WERI-Rb-1 (cell line): ENCODE results near the gene ME3.

Experiments used
- DNase-seq: peaks from one replicate; pipeline ENCODE4 v3.0.0-alpha.2; 2020
- H3K27ac ChIP-seq: fragments of 250-450 bp; sonication (Bioruptor Pico); 2 replicates; pipeline ENCODE4 v1.5.1; 2020; ENCODE audit warnings: mild to moderate bottlenecking, moderate library complexity
- H3K27me3 ChIP-seq: fragments of 250-450 bp; sonication (Bioruptor Pico); 2 replicates; pipeline ENCODE4 v1.5.1; 2021; ENCODE audit warnings: mild to moderate bottlenecking, low read depth, moderate library complexity; ENCODE audit not compliant: insufficient read depth, severe bottlenecking
- H3K36me3 ChIP-seq: fragments of 250-450 bp; sonication (Bioruptor Pico); 2 replicates; pipeline ENCODE4 v1.5.1; 2020; ENCODE audit warnings: mild to moderate bottlenecking, moderate library complexity
- H3K4me3 ChIP-seq: 2 replicates; pipeline ENCODE4 v1.5.1; 2011; ENCODE audit warnings: low read depth, mild to moderate bottlenecking, control low read depth, low read length
- H3K9me3 ChIP-seq: fragments of 250-450 bp; sonication (Bioruptor Pico); 2 replicates; pipeline ENCODE4 v1.5.1; 2021; ENCODE audit warnings: mild to moderate bottlenecking, moderate library complexity; ENCODE audit not compliant: severe bottlenecking
- TF ChIP-seq, protein P1 (sequence below): IDR thresholded peaks from 2 replicates; pipeline ENCODE4 v1.5.1; 2011; ENCODE audit warnings: low read depth, mild to moderate bottlenecking, control low read depth, inconsistent platforms, low read length

ME3 gene

DNA sequence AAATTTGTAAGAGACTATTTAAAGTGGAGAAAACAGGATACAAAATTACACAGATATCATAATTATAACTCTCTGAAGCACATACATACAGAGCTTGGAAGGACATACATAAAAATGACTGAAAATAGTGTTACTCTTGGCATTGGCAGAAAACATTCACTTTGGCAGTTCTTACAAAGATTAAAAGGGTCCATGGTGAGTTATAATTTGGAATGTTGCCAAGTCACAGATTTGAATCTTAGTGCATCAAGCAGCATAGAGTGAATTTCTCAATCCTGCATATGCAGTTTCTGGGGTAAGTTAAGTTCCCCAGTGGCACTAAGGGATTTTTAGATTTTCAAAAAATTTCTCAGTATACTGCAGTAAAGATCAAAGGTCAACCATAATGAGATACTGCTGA lies 181.8 kb downstream of the ME3 start:
- TF ChIP-seq, protein P1, sequence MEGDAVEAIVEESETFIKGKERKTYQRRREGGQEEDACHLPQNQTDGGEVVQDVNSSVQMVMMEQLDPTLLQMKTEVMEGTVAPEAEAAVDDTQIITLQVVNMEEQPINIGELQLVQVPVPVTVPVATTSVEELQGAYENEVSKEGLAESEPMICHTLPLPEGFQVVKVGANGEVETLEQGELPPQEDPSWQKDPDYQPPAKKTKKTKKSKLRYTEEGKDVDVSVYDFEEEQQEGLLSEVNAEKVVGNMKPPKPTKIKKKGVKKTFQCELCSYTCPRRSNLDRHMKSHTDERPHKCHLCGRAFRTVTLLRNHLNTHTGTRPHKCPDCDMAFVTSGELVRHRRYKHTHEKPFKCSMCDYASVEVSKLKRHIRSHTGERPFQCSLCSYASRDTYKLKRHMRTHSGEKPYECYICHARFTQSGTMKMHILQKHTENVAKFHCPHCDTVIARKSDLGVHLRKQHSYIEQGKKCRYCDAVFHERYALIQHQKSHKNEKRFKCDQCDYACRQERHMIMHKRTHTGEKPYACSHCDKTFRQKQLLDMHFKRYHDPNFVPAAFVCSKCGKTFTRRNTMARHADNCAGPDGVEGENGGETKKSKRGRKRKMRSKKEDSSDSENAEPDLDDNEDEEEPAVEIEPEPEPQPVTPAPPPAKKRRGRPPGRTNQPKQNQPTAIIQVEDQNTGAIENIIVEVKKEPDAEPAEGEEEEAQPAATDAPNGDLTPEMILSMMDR, result no peak
- Histone ChIP-seq H3K36me3 (peaks cover 16% of the 10 kb centered on the region), H3K27me3 (no peaks in the 10 kb centered on the region), H3K4me3 (no peak overlapping the region), H3K27ac (no peak overlapping the region), H3K9me3 (no peaks in the 10 kb centered on the region)
- no peak for DNase-seq

DNA sequence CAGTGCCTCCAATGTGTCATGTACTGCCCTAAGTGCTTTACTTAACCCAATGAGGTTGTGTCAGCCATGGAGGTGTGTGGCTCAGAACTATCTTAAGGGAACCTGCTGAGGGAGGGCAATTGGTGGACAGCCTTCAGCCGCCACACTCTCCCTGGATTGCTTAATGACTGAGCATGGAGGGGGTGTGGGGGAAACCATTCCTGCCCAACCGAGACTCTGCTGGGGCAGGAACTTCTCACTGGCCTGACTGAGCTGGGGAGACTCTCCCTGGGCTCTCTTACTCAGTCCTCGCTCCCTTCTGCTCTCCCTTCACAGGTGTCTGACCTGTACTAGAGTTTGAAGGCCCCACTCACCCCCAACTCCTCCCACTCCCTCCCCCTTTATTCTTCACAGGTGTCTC lies 183.0 kb downstream of the ME3 start:
- no peak for DNase-seq
- Histone ChIP-seq H3K27ac (no peak overlapping the region), H3K36me3 (peaks cover 9% of the 10 kb centered on the region; the same call in 1 of the 2 replicates), H3K4me3 (no peak overlapping the region), H3K9me3 (no peaks in the 10 kb centered on the region), H3K27me3 (no peaks in the 10 kb centered on the region)
- TF ChIP-seq, protein P1, result no peak

DNA sequence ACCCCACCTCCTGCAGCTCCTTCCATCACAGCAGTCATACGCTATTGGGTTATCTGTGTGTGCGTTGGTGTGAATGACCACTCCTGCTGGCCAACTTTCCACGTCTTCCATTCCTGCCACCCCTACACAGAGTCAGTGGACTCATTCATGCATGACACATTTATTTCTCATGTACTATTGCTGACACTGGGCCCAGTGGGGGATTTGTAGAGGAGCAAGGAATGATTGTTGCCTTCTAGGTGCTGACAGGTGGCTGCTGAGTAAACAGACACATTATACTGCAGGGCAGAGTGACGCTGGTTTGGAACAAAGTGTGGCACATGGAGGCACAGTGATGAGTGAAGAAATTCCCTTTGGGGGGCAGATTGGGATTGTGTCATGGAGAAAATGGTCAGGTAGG lies 183.9 kb downstream of the ME3 start:
- TF ChIP-seq, protein P1, result no peak
- no peak overlapping the region for H3K27ac ChIP-seq
- DNase-seq, result no peak
- no peak overlapping the region for H3K4me3 ChIP-seq
- no peaks in the 10 kb centered on the region for H3K27me3 ChIP-seq
- H3K9me3 ChIP-seq, result no peaks in the 10 kb centered on the region
- peaks cover 9% of the 10 kb centered on the region; the same call in 1 of the 2 replicates for H3K36me3 ChIP-seq

DNA sequence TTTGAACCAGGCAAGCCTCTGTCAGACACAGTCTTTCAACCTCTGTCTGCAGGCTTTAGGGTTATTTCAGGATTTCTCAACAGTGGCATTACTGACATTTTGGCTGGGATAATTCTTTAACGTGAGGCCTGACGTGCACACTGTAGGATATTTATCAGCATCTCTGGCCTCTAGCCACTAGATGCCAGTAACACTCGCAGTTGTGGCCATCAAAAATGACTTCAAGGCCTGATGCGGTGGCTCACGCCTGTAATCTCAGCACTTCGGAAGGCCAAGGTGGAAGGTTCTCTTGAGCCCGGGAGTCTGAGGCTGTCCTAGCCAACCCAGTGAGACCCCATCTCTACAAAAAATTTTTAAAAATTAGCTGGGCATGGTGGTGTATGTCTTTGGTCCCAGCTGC lies 184.7 kb downstream of the ME3 start:
- Histone ChIP-seq H3K27ac (no peak overlapping the region), H3K36me3 (peaks cover 4% of the 10 kb centered on the region; the same call in 1 of the 2 replicates), H3K27me3 (no peaks in the 10 kb centered on the region), H3K4me3 (no peak overlapping the region), H3K9me3 (no peaks in the 10 kb centered on the region)
- DNase-seq, result no peak
- TF ChIP-seq, protein P1, result 0 out of 2 replicates have a peak, but pooled peaks have one; percentile 5

DNA sequence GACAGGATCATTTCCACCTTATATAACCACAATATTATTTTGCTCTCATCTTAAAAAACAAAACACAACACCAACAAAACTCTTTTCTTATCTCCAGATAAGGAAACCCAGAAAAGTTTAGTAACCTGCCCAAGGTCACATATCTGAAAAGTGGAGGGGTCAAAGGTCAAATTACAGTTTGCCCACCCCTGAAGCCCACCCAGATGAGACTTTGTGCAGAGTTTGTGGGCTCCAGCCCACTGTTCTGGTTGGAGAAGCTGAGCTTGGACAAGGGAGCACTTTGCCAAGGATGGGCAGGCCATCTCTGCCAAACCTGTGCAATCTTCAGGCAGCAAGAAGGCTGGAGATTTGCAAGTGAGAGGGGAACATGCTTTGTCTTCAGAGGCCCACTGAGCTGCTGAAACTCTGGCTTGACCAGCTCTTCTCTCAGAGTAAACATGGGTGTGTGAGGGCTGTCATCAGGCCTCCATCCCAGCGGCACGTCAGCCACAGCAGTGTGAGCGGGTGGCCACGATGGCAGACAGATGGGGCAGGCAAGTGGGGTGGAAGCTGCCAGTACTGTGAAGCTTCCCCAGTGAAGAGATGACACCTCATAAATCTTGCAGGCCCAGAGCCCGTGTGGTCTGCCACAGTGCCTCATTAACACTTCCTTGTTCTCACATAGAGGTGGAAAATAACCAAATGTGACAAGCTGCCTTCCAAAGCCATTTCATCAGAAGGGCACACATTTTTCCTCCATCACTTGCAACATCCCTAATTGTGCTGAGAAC lies 186.0 kb downstream of the ME3 start:
- TF ChIP-seq, protein P1, result no peak
- DNase-seq, result no peak
- Histone ChIP-seq H3K27ac (no peak overlapping the region), H3K27me3 (no peaks in the 10 kb centered on the region), H3K4me3 (no peak overlapping the region), H3K9me3 (no peaks in the 10 kb centered on the region), H3K36me3 (peaks cover 4% of the 10 kb centered on the region)

DNA sequence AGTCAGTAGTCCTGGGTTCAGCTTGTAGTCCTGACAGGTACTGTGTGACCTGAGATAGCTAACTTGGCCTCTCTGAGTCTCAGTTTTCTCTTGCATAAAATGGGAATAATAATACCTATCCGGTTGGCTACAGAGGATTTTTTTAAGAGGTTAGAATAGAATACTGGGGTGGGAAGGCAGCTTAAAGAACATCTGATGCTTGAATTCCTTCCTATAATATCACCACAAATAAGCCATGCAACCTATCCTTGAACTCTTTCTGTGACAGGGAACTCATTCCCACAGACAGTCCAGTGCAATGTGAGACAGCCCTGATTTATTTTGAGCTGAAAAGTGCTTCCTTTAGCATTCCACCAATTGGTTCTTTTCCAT lies 187.6 kb downstream of the ME3 start:
- Histone ChIP-seq H3K27me3 (no peaks in the 10 kb centered on the region), H3K27ac (no peak overlapping the region), H3K4me3 (no peak overlapping the region), H3K9me3 (no peaks in the 10 kb centered on the region), H3K36me3 (peaks cover 4% of the 10 kb centered on the region)
- TF ChIP-seq, protein P1, result no peak
- DNase-seq, result no peak
